GM12892 (cell line): ENCODE measurements around the gene TRIM24.
"Not testable (repeated sequence)": the region's sequence is repeated elsewhere in the genome, so short reads cannot be mapped to it uniquely, and the experiment has no call there.

Source experiments
- DNase-seq: peaks from one replicate; pipeline ENCODE4 v3.0.0; 2011; ENCODE audit not compliant: insufficient read length
- FAIRE-seq: peaks from 2 replicates; lab custom pipeline; 2011; peaks lifted over from hg19 to GRCh38; lab: Jason Lieb, UNC
- POLR2A ChIP-seq: IDR thresholded peaks from 2 replicates; pipeline ENCODE4 v1.6.1; 2011; ENCODE audit warnings: low read depth, low read length, control low read depth
- POLR2AphosphoS5 ChIP-seq: IDR thresholded peaks from 2 replicates; pipeline ENCODE4 v1.6.1; 2011; ENCODE audit warnings: low read depth, low read length, control low read depth
- TAF1 ChIP-seq: IDR thresholded peaks from 2 replicates; pipeline ENCODE4 v1.6.1; 2011; ENCODE audit warnings: low read depth, mild to moderate bottlenecking, control low read depth, low read length, borderline replicate concordance

TRIM24 gene

DNA sequence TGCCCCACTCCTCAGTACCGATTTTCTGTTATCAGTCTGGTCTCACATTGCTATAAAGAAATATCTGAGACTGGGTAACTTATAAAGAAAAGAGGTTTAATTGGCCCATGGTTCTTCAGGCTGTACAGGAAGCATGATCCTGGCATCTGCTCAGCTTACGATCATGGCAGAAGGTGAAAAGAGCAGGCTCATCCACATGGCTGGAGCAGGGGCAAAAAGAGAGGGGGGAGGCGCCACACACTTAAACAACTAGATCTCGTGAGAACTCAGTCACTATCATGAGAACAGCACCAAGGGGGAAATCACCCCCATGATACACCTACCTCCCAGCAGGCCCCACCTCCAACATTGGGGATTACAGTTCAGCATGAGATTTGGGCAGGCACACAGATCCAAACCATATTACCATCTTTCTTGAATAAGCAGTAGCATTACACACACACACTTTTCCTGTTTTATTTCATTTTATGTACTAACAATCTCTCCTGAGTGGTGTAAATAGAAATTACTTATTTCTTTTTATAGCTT, 53.3 kb downstream of the TRIM24 start:
- no peak for DNase-seq
- TF ChIP-seq POLR2AphosphoS5 (no peak), TAF1 (no peak), POLR2A (no peak)
- FAIRE-seq = no peak

DNA sequence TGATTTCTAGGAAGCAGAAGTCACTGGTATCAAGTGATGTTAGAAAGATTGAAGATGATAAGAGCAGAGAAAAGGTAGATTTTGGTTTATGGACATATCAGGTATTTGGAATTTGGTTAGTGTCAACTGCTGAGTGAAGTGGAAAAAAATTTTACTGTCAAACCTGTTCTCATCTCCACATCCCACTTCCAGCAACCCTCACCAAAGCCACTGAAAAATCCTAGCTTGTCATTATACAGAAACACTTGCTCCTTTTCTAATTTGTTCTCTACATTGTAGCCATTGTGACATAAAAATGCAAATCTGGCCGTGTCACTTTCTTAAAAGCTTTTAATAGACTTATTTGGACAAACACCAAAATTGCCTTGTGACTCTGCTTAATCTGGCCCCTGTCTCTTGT, 54.0 kb downstream of the TRIM24 start:
- DNase-seq (no peak), FAIRE-seq (no peak)
- TF ChIP-seq POLR2A (no peak), POLR2AphosphoS5 (no peak), TAF1 (no peak)

DNA sequence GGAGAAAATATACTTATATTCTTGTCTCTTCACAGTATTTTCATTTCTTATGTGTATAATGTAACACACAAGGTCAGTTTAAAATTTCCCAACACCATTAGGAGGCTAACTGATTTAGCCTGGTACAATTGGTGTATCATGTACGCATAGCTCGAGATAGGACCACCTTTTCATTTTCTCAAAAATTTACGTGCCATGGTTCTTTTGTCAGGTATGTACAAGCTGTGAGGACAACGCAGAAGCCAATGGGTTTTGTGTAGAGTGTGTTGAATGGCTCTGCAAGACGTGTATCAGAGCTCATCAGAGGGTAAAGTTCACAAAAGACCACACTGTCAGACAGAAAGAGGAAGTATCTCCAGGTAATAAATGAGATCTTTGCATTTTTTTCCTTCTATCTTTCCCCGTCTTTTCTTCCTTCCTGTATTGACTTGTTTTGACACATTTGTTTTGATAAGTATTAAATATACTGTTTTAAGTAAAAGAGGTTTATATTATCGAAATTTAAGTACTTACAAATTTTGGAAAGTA, 55.0 kb downstream of the TRIM24 start:
- DNase-seq = no peak
- no peak for FAIRE-seq
- TF ChIP-seq POLR2AphosphoS5 (no peak), TAF1 (no peak), POLR2A (no peak)

DNA sequence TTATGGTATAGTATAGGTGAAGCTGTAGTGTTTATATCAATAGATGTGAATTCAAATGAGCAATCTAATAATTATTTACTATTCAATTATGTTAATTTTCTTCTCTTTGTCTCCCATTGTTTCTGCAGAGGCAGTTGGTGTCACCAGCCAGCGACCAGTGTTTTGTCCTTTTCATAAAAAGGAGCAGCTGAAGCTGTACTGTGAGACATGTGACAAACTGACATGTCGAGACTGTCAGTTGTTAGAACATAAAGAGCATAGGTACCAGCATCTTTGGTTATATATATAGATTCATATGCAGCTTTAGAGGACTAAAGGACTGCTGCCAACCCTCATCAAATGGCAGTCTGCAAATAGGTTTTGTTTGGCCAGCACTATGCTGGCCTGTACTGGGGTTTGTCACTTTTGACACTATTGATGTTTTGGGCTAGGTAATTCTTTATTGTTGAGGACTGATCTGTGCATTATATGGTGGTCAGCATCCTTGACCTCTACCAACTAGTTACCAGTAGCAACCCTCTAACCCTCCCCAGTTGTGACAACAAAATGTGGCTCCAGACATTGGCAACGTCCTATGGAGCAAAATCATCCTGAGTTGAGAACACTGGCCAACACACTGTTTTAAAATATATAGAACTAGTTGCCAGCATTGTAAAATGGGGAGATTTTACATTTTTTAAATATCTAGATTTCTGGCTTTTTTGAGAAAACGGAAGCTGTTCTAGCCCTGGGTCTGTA, 59.2 kb downstream of the TRIM24 start:
- FAIRE-seq (no peak), DNase-seq (no peak)
- TF ChIP-seq TAF1 (no peak), POLR2AphosphoS5 (no peak), POLR2A (no peak)

DNA sequence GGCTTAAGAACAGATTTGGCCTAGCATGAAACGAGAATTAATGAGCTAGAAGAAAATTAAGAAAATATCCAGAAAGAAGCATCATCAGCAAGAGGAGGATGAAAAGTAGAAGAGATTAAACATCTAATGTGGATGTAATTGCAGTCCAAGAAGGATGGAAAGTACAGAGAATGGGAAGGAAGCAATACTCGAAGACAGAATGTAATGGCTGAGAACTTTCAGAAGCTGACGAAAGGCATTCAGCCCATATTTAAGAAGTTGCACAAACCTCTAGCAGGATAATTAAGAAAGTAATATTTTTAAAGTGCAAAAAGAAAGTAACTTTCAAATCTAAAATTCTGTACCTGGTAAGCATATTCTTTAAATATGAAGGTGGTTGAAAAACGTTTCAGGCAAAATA, 60.7 kb downstream of the TRIM24 start:
- no peak for DNase-seq
- no peak for FAIRE-seq
- no peak for TF ChIP-seq POLR2AphosphoS5
- no peak for TF ChIP-seq POLR2A
- TF ChIP-seq TAF1 = no peak

DNA sequence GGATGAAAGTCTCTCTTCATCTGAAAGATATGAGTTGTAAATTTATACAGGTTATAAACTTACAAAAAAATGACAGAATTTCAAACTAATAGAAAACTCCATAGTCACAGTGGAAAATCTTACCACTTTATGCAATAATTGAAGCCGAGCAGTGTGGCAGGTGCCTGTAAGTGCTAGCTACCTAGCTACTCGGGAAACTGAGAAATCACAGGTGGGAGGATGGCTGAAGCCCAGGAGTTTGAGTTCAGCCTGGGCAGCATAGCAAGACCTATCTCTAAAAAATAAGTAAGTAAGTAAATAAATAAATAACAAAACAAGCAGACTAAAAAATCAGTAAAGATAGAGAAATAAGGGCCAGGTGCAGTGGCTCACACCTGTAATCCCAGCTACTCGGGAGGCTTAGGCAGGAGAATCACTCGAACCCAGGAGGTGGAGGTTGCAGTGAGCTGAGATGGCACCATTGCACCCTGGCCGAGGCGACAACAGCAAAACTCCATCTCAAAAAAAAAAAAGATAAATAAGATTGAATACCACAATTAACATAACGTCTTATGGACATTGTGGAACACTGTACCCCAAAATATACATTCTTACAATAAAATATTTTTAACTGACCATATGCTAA, 61.9 kb downstream of the TRIM24 start:
- TF ChIP-seq POLR2A (no peak), POLR2AphosphoS5 (no peak), TAF1 (no peak)
- FAIRE-seq (no peak), DNase-seq (no peak)

DNA sequence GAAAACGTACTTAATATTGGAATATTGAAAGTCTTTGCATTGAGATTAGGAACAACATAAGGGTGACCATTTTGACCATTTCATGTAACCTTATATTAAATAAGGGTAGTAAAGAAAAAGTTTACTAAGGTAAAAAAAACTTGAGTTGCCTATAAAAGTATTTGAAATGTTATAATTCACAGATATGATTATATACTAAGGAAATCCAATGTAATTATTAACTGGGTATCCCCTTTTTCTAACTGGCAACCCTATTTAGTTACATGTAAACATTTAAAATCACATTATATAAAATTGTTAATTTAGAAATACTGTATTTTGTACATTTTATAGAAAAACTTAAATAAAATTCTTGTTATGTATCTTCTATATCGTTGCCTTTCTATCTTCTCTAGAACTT, 64.2 kb downstream of the TRIM24 start:
- no peak for DNase-seq
- no peak for FAIRE-seq
- TF ChIP-seq POLR2A (no peak), POLR2AphosphoS5 (no peak), TAF1 (no peak)

DNA sequence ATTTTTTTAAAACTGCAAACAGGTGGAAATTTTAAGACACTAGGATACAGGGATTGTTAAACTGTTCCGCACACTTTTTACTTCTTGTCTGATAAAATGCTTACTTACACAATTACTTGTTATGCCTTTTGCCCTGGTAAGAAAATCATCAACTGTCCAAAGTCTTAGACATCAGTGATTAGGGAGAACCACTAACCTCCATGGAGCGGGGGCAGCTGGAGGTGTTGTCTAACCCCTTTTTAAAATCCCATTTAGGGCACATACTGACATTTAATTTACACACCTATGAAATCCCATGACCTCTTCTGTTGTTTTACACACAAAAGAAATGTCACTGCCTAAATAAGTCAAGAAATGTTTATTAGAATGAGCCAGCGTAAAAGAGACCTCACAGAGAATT, 65.7 kb downstream of the TRIM24 start:
- TF ChIP-seq TAF1 (no peak), POLR2AphosphoS5 (no peak), POLR2A (no peak)
- no peak for FAIRE-seq

DNA sequence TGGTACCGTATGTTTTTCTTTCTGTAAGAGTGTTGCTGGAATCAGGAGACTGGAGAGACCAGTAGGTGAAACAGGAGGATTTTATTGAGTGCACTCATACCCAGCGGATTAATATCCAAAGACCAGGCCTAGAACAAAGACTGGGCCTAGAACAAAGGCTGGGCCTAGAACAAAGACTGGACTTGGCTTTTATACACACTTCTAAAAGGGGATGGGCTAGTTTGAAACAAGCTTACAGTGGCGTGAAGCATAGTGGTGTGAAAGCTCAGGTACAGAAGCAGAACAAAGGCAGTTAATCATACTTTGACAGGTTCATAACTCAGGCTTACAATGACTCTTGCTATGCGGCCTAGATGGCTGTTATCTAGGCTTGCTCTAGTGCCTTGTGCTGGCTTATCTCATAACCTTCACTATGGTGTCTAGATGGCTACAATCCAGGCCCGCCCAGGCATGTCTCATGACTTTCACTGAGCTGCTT, 67.7 kb downstream of the TRIM24 start:
- TF ChIP-seq TAF1 (no peak), POLR2A (no peak), POLR2AphosphoS5 (no peak)
- no peak for FAIRE-seq
- no peak for DNase-seq

More for the DNA sequence above, 65.7 kb downstream of the TRIM24 start:
- no peak for DNase-seq

DNA sequence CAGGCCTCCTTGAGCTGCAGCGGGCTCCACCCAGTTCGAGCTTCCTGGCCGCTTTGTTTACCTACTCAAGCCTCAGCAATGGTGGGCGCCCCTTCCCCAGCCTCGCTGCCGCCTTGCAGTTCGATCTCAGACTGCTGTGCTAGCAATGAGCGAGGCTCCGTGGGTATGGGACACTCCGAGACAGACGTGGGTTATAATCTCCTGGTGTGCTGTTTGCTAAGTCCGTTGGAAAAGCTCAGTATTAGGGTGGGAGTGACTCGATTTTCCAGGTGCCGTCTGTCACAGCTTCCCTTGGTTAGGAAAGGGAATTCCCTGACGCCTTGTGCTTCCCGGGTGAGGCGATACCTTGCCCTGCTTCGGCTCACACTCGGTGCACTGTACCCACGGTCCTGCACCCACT, 76.8 kb downstream of the TRIM24 start:
- DNase-seq, FAIRE-seq: not testable (repeated sequence)

DNA sequence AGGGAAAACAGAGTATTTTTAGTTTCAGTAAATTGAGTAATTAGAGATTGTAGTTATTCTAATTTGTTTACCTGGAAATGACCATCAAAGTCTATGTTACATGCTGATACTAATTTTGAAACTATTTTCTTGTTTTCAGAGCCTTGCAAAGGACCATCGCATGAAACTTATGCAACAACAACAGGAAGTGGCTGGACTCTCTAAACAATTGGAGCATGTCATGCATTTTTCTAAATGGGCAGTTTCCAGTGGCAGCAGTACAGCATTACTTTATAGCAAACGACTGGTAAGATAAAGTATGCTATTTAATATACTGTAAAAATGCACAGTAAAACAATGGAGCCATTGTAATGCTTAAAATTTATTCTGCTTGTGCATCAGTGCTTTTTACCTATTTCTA, 78.5 kb downstream of the TRIM24 start:
- FAIRE-seq = no peak
- TF ChIP-seq POLR2A (no peak), POLR2AphosphoS5 (no peak), TAF1 (no peak)
- no peak for DNase-seq
